ENCODE measurements around the gene BCL11A.

DNA sequence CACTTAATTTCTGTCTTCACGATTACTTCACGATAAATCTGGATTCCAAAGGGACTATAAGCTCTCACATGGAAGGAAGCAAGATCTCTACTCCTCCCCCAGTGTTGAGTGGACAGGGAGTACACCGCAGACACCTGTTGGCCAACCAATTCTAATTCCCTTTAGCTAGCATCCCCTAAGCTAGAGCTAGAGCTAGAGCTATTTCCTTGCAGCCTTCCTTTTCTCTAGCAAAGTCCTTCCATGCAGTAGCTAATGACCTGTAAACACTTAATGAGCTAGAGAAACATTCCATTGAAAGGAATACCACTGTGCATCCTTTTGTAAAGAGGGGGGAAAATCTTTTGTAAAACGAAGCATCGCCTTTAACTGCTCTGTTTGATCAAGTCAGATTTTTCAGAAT lies 56.5 kb downstream of the BCL11A start:
- TF ChIP-seq CTCF (IDR thresholded peaks at IDR 0.05) (no peak), POLR2A (IDR thresholded peaks at IDR 0.05) (no peak)
